HepG2 (cell line): Measurements from ENCODE around the gene PMVK. TPM values are rescaled to one million over a fixed set of nuclear protein-coding genes. Genes with fewer than 3 reads are reported as not detected.

Experiments used
- AFF4 ChIP-seq: sonication (generic); formaldehyde crosslinking; IDR thresholded peaks from 2 replicates; pipeline ENCODE4 v1.4.0; 2020; ENCODE audit warnings: missing genetic modification reagents
- ASH2L ChIP-seq: fragments of 300-600, 200-600 bp; sonication (generic); IDR thresholded peaks from 2 replicates; pipeline ENCODE4 v1.7.0; 2017; ENCODE audit warnings: low read depth, mild to moderate bottlenecking, moderate library complexity, mixed read lengths, low read length; ENCODE audit not compliant: insufficient read length
- ETV5 ChIP-seq: IDR thresholded peaks from 2 replicates; pipeline ENCODE4 v1.6.1; 2018; ENCODE audit warnings: missing biosample characterization, missing genetic modification reagents, inconsistent platforms, borderline replicate concordance
- FOSL2 ChIP-seq: sonication (generic); formaldehyde crosslinking; IDR thresholded peaks from 2 replicates; pipeline ENCODE4 v1.4.0; 2020; ENCODE audit warnings: missing genetic modification reagents
- HDAC1 ChIP-seq: sonication (generic); formaldehyde crosslinking; IDR thresholded peaks from 2 replicates; pipeline ENCODE4 v1.5.1; 2020; ENCODE audit warnings: mild to moderate bottlenecking, missing genetic modification reagents
- HDAC6 ChIP-seq: fragments of 200-600 bp; sonication (generic); IDR thresholded peaks from 2 replicates; pipeline ENCODE4 v1.7.0; 2017; ENCODE audit warnings: mild to moderate bottlenecking, antibody characterized with exemption, low read length, low read depth
- HOMEZ ChIP-seq: IDR thresholded peaks from 2 replicates; pipeline ENCODE4 v1.6.1; 2016; ENCODE audit warnings: low read depth
- HOXD1 ChIP-seq: sonication (generic); formaldehyde crosslinking; IDR thresholded peaks from 2 replicates; pipeline ENCODE4 v1.5.0; 2020; ENCODE audit warnings: missing genetic modification reagents
- MXI1 ChIP-seq: IDR thresholded peaks from 3 replicates; pipeline ENCODE4 v1.6.1; 2012; ENCODE audit warnings: low read depth, low read length, inconsistent platforms, borderline replicate concordance
- NFE2L1 ChIP-seq: sonication (generic); formaldehyde crosslinking; IDR thresholded peaks from 2 replicates; pipeline ENCODE4 v1.4.0; 2020; ENCODE audit warnings: missing genetic modification reagents, mild to moderate bottlenecking, borderline replicate concordance
- NR2F2 ChIP-seq: IDR thresholded peaks from 2 replicates; pipeline ENCODE4 v1.6.1; 2012; ENCODE audit warnings: low read depth, inconsistent platforms, borderline replicate concordance
- PHF8 ChIP-seq: sonication (generic); formaldehyde crosslinking; IDR thresholded peaks from 2 replicates; pipeline ENCODE4 v1.5.0; 2020; ENCODE audit warnings: missing genetic modification reagents
- PPARG ChIP-seq: conservative IDR thresholded peaks from 2 replicates; pipeline ENCODE4 v1.6.1; 2016; ENCODE audit warnings: missing biosample characterization, missing genetic modification reagents
- RAD51 ChIP-seq: fragments of 450-650 bp; IDR thresholded peaks from 2 replicates; pipeline ENCODE4 v1.6.1; 2016; ENCODE audit warnings: borderline replicate concordance
- SAP130 ChIP-seq: IDR thresholded peaks from 2 replicates; pipeline ENCODE4 v1.6.1; 2016; ENCODE audit warnings: low read depth
- SP1 ChIP-seq, 2 experiments: fragments of 450-650 bp in 1 of 2; sonication (generic) in 1 of 2; formaldehyde crosslinking in 1 of 2; IDR thresholded peaks; 2 replicates each; pipeline versions ENCODE4 v1.4.0 to v1.6.1; 2016 to 2020; ENCODE audit warnings: missing genetic modification reagents in 1 of 2
- TFE3 ChIP-seq: IDR thresholded peaks from 2 replicates; pipeline ENCODE4 v1.6.1; 2016
- TSC22D2 ChIP-seq: sonication (generic); formaldehyde crosslinking; IDR thresholded peaks from 2 replicates; pipeline ENCODE4 v1.5.1; 2020; ENCODE audit warnings: missing genetic modification reagents, mild to moderate bottlenecking, borderline replicate concordance
- YEATS2 ChIP-seq: sonication (generic); formaldehyde crosslinking; IDR thresholded peaks from 2 replicates; pipeline ENCODE4 v1.4.0; 2020; ENCODE audit warnings: missing genetic modification reagents, borderline replicate concordance
- ZNF546 ChIP-seq: sonication (generic); formaldehyde crosslinking; conservative IDR thresholded peaks from 2 replicates; pipeline ENCODE4 v1.8.1; 2023; ENCODE audit warnings: mild to moderate bottlenecking, missing genetic modification reagents
- ZNF747 ChIP-seq: sonication (generic); formaldehyde crosslinking; IDR thresholded peaks from 2 replicates; pipeline ENCODE4 v1.8.1; 2023; ENCODE audit warnings: missing genetic modification reagents, mild to moderate bottlenecking, borderline replicate concordance
- ZSCAN25 ChIP-seq: sonication (generic); formaldehyde crosslinking; IDR thresholded peaks from 2 replicates; pipeline ENCODE4 v1.8.0; 2022; ENCODE audit warnings: mild to moderate bottlenecking, missing genetic modification reagents
- polyA plus RNA-seq, 8 experiments: library from polyadenylated mRNA; depleted of rRNA in 3 of 8; stranded (reverse) in 7 of 8; unstranded in 1 of 8; fragments of >200 nt; fragmentation: Illumina TruSeq in 4 of 8; extraction: Trizol in 4 of 8; gene quantifications; 2 replicates each; pipeline versions ENCODE4 v1.2.1 to v1.2.3, GENCODE V29; 2011 to 2016; ENCODE audit warnings: low read depth in 4 of 8, missing spikeins in 1 of 8, mixed read lengths in 1 of 8; ENCODE audit not compliant: insufficient read depth in 1 of 8
- total RNA-seq, 5 experiments: library from RNA; depleted of rRNA; stranded (reverse); fragments of >200 nt; fragmentation: Illumina TruSeq; extraction: Trizol; gene quantifications; 2 replicates each; pipeline ENCODE4 v1.2.3, GENCODE V29; 2016; ENCODE audit warnings: low read depth in 1 of 5

PMVK gene
- total and polyA plus RNA-seq, 2 of the 13 experiments (the other 11 are each of a cell fraction or from before 2014, with no cell fraction given): 3.9 to 12.6 TPM

GRCh38 chr1:154970631-154971340 is 34.3 kb upstream of the PMVK start, which contains the start of gene SHC1 (continued):
- no peak for TF ChIP-seq HDAC6
- TF ChIP-seq SAP130: peak; percentile 72
- no peak for TF ChIP-seq SP1 (IDR thresholded peaks at IDR 0.05)
- peak; percentile 37; the same call in 1 of the 2 replicates for TF ChIP-seq SP1 (CRISPR knock-in tag; IDR thresholded peaks at IDR 0.05)
- peak; percentile 60 for TF ChIP-seq HDAC1
- 0 out of 2 replicates have a peak, but pooled peaks have one; percentile 39 for TF ChIP-seq HOMEZ (CRISPR knock-in tag)
- no peak; the same call in 1 of the 2 replicates for TF ChIP-seq YEATS2
- TF ChIP-seq ETV5 (CRISPR knock-in tag): peak; percentile 40; the same call in 1 of the 2 replicates
- no peak for TF ChIP-seq ASH2L
- 0 out of 2 replicates have a peak, but pooled peaks have one; percentile 40 for TF ChIP-seq PPARG (CRISPR knock-in tag)
- no peak for TF ChIP-seq NFE2L1 (CRISPR knock-in tag)
- TF ChIP-seq PHF8 (CRISPR knock-in tag): no peak
- TF ChIP-seq HOXD1 (CRISPR knock-in tag): 0 out of 2 replicates have a peak, but pooled peaks have one; percentile 10
- TF ChIP-seq ZSCAN25 (CRISPR knock-in tag): 0 out of 2 replicates have a peak, but pooled peaks have one; percentile 27
- no peak for TF ChIP-seq ZNF546 (CRISPR knock-in tag)
- TF ChIP-seq NR2F2: no peak
- TF ChIP-seq FOSL2 (CRISPR knock-in tag): peak; percentile 89
- peak; percentile 72; the same call in 1 of the 3 replicates for TF ChIP-seq MXI1
- no peak for TF ChIP-seq AFF4 (CRISPR knock-in tag)
- no peak for TF ChIP-seq TSC22D2 (CRISPR knock-in tag)
- no peak for TF ChIP-seq RAD51
- TF ChIP-seq ZNF747 (CRISPR knock-in tag): no peak
- 0 out of 2 replicates have a peak, but pooled peaks have one; percentile 9 for TF ChIP-seq TFE3 (CRISPR knock-in tag)
